Fibroblast of mammary gland (primary cell): ENCODE results near the gene ALOX15B.
"Not testable (repeated sequence)": the region's sequence is repeated elsewhere in the genome, so short reads cannot be mapped to it uniquely, and the experiment has no call there.

ENCODE experiments used
- DNase-seq: peaks from one replicate; pipeline ENCODE4 v3.0.0-alpha.2; 2010; ENCODE audit warnings: low read depth
- H3K4me3 ChIP-seq: 2 replicates; pipeline ENCODE4 v1.5.1; 2011; ENCODE audit warnings: low read depth, mild to moderate bottlenecking, low read length, moderate library complexity; ENCODE audit not compliant: control insufficient read depth
- TF ChIP-seq, protein P1 (sequence below): conservative IDR thresholded peaks from 2 replicates; pipeline ENCODE4 v1.5.1; 2011; ENCODE audit warnings: low read depth, low read length, inconsistent platforms; ENCODE audit not compliant: control insufficient read depth, insufficient read depth

ALOX15B gene

DNA sequence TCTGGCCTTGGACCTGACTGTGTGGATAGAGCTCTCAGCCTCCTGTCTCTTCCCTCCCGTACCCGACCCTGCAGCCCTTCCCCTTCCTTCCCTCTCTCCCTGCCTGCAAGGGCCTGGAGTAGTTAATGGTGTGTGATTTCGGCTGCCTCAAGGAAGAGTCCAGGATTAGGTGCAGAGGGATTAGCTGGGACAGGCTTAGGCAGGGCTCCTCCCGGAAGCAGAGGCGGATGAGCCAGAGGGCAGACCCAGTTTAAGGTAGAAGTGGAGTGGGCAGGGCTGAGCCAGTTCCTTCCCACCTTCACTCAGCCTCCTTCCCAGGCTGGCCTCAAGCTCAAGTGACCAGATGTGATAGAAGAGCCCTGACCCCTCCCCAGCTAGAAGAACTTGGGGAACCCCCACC, 19.7 kb upstream of the ALOX15B start:
- no peak overlapping the region for H3K4me3 ChIP-seq
- DNase-seq, result no peak
- TF ChIP-seq, protein P1, sequence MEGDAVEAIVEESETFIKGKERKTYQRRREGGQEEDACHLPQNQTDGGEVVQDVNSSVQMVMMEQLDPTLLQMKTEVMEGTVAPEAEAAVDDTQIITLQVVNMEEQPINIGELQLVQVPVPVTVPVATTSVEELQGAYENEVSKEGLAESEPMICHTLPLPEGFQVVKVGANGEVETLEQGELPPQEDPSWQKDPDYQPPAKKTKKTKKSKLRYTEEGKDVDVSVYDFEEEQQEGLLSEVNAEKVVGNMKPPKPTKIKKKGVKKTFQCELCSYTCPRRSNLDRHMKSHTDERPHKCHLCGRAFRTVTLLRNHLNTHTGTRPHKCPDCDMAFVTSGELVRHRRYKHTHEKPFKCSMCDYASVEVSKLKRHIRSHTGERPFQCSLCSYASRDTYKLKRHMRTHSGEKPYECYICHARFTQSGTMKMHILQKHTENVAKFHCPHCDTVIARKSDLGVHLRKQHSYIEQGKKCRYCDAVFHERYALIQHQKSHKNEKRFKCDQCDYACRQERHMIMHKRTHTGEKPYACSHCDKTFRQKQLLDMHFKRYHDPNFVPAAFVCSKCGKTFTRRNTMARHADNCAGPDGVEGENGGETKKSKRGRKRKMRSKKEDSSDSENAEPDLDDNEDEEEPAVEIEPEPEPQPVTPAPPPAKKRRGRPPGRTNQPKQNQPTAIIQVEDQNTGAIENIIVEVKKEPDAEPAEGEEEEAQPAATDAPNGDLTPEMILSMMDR, result no peak

DNA sequence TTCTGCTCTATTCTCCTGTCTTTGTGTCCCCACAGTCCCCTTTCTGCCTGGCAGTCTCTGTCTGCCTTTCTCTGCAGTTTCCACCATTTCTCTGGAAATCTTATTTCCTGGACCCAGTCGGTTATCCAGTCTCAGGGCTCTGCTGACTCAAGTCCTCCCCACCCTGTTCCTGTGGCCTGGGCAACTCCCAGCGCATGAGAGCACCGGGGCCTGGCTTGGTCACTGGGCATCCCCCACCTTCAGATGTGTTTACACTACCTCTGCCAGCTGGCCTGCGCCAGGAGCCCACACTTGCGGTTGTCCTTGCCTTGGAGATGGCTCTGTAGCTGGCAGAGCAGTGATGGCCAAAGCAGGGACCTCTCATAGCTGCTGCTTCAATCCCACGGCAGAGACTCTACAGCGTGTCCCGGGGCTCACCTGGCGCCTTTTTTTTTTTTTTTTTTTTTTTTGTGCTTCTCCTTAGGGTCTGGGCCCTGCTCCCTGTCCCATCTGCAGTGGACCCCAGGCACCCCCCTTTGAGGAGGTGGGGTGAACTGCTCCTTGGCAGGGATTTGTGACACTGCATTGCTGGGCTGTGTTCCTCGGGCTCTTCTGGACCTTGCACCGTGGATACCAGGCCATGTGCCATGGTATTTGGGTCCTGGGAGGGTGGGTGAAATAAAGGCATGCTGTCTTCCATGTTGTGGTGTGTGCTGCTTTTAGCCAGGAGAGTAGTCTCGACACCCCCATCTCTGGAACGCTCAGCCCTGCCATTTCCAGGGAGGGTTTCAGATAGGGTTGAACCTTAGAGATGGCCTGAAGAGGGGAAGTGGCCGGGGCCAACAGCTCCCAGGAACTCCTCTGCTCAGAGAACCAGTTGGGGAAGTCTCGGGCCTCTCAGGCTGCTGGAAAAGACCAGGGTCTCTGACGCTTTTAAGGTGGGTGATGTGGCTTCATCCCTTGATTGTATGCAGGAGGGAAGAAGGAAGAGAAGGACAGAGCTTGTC, 18.9 kb upstream of the ALOX15B start:
- H3K4me3 ChIP-seq, result no peak overlapping the region
- TF ChIP-seq, protein P1, result no peak
- peak; percentile 61 for DNase-seq

DNA sequence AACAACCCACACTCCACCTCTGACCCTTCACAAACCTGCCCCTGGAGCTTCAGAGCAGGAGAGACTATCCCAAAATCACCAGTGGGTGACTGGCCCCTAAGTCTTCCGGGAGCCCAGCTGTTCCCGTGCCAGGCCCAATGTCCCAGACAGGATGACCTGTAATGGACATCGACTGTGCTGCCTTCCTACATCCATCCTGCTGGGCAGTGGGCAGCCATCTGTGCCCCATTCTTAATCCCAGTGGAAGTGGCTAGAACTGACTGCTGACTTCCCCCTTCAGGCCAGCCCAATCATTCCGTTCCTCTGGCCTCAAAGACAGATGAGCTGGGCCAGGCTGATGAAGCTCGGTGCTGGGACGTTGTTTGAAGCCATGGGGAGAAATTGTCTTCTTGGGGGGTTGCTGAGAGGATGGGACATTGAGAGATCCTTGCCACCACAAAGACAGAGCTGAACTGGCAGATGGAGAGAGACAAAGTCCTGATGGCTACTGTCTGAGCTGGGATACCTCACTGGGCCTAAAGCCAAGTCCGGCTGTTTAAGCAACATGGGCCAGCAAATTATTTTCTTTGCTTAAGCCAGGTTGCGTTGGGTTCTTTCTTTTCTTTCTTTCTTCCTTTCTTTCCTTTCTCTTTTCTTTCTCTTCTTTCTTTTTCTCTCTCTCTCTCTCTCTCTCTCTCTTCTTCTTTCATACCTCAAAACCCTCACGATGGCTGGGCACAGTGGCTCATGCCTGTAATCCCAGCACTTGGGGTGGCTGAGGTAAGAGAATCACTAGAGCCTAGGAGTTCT, 17.9 kb upstream of the ALOX15B start:
- TF ChIP-seq, protein P1, result no peak
- H3K4me3 ChIP-seq, result no peak overlapping the region
- DNase-seq, result no peak

DNA sequence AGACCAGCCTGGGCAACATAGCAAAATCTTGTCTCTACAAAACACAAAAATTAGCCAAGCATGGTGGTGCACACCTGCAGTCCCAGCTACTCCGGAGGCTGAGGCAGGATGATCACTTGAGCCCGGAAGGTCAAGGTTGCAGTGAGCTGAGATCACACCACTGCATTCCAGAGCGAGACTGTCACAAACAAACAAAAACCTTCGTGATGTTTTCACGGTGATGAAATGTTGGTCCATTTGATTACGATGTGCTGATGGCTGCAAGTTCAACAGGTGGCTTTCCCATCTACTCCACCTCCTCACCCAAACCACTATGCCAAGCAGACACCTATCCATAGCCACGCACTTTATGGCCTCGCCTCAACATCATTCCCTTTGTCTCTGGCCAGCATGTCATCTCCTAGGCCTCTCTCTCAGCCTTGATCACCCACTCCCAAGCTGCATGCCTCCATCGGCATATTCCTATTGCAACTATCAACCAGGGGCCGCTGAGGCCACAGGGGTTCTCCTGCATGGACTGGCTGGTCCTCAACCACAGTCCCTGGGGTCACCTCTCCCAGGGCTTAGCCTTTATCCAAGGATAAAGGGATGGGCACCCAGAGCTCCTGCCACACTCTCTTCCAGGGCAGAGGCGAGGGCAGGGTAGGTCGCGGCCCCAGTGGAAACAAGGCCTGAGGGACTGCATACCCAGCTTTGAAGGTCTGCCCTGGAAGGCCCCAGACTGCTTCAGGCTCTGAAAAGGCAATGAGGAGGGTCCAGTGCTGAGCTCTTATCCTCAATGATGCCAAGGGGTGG, 17.1 kb upstream of the ALOX15B start:
- DNase-seq, result no peak
- H3K4me3 ChIP-seq, result no peak overlapping the region
- TF ChIP-seq, protein P1, result no peak

DNA sequence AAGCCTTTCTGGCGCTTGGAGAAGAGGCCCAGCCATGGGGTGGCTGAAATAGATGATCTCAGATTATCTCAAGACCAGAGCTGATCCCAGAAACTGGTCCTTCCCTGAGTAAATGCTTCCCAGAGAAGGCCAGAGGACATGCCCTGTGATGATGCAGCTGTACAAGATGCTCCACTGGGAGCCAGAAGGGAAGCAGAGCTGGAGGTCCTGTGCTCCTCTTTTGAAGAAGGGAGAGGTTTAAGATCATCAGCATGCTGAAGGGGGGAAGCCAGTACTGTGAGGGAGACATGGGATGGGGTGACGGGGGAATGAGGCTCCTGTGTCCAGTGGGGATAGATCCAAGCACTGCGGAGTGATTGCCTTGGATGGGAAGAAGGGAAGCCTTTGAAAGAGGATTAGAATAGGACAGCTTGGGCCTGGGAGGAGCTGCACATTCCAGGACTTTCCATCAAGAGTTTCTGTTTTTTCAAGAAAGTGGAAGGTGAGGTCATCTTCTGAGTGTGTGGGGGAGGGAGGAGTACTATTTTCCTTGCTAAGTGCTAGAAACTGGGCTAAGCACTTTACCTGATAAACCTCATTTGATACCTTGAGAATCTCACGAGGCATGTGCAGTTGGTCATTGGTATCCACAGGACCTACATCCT, 16.4 kb upstream of the ALOX15B start:
- DNase-seq, result no peak
- TF ChIP-seq, protein P1, result no peak
- H3K4me3 ChIP-seq, result no peak overlapping the region

DNA sequence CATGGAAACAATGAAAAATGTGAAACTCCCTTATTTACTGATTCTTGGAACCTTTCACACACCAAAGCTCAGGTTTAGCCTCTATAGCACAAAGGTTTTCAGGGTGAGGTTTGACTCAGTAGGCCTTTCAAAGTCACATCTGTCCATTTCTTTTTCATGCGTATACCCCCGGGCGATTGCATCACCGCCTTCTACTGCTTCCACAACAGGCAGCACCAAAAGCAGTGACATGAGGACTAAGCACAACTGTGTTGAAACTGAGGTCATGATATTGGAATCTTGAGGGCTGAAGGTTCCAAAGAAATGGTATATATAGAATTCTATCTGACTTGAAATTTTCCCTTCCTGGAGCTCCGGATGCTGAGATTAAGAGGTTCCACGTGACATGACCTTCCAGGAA, 14.7 kb upstream of the ALOX15B start:
- H3K4me3 ChIP-seq, DNase-seq: not testable (repeated sequence)
